IMR-90 (cell line): ENCODE results near the gene TRMT11.

Experiments
- CEBPB ChIP-seq: IDR thresholded peaks from 2 replicates; pipeline ENCODE4 v1.6.1; 2012; ENCODE audit warnings: low read depth, low read length, improper control_type of control experiment
- CTCF ChIP-seq: conservative IDR thresholded peaks from 2 replicates; pipeline ENCODE4 v1.5.1; 2012; ENCODE audit warnings: mild to moderate bottlenecking, low read depth, low read length, improper control_type of control experiment
- POLR2A ChIP-seq: IDR thresholded peaks from 2 replicates; pipeline ENCODE4 v1.6.1; 2012; ENCODE audit warnings: mild to moderate bottlenecking, low read depth, low read length
- SMC3 ChIP-seq: fragments of 150-350 bp; IDR thresholded peaks from 2 replicates; pipeline ENCODE4 v1.6.1; 2016; ENCODE audit warnings: low read depth, mild to moderate bottlenecking, antibody characterized with exemption, low read length, moderate library complexity

- TF ChIP-seq CTCF: no peak
- TF ChIP-seq CEBPB: no peak
- TF ChIP-seq SMC3: no peak
- no peak for TF ChIP-seq POLR2A
Observed at GRCh38 chr6:126041516-126041915, 55.2 kb downstream of the TRMT11 start.
